ENCODE results near the gene NR2E3. TPM values are rescaled to one million over a fixed set of nuclear protein-coding genes. Genes with fewer than 3 reads are reported as not detected.
"Not testable (repeated sequence)": the region's sequence is repeated elsewhere in the genome, so short reads cannot be mapped to it uniquely, and the experiment has no call there.

NR2E3 gene
- total RNA-seq, 2 experiments from 2014 or later = not detected

DNA sequence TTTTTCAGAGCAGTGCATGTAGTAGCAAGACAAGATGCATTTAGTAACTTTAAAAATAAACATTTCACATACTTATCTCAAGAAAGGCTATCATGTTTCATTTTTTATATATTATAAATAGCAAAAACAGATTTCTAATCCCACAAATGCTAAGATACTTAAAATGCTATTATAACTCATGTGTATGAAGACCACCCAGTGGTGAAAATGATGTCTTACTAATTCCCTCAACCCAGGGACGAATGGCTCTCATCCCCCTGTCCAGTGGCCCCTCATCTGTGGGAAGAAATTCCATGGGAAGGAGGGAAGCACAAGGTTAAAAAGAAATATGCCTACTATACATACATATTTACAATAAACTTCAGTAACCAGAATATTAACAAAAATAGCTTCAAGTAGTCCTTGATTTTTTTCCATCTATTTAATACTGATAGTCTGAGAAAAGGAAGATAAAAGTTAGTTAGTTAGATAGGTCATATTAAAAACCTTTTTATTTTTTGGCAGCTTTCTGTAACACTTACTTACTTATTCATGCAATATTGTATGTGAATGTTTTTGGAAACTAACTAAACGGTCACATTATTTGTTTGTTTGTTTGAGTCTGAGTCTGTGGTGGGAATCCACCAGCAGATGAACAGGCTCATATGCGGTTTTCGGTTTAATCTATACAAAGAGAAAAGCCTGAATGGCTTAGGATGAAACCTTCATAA, 14.8 kb downstream of the NR2E3 start:
- no peaks in the 10 kb centered on the region for H3K4me1 Mint-ChIP-seq (ENCODE audit: low read depth)
- intact Hi-C loops (cut with micrococcal nuclease) = no loop called here
- H3K27ac Mint-ChIP-seq = no peak overlapping the region
- H3K36me3 Mint-ChIP-seq = peaks cover 84% of the 10 kb centered on the region
- no peak for DNase-seq
- peaks cover 43% of the 10 kb centered on the region for H3K9me3 Mint-ChIP-seq
- no peaks in the 10 kb centered on the region for H3K27me3 Mint-ChIP-seq
- POLR2A ChIA-PET = no interaction called here
- CTCF ChIA-PET = interaction anchor here (1.5 kb wide), 1 partner anchor 23 kb away, joined by 4 read pairs; no protein-coding TSS in a partner anchor
- no peak overlapping the region for H3K4me3 Mint-ChIP-seq

DNA sequence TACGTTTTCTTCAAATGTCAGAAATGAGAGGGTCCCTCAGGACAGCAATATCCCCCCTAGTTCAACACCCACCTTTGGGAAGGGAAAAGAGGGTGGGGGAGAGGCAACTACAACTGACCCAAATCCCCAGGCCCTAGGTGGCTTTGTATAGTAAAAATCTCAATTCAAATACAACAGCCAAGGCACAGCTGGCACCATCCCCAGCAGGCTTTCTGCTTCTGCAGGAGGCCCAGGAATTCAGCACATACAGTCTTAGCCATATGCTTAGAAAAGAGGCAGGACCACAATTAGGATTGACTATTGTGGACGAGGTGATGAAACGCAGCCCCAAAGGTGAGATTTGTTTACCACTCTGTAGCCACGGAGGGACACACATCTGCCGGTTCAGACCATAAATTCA, 15.8 kb downstream of the NR2E3 start:
- Mint-ChIP-seq H3K27me3 (no peaks in the 10 kb centered on the region), H3K4me3 (no peak overlapping the region), H3K9me3 (peaks cover 36% of the 10 kb centered on the region), H3K4me1 (ENCODE audit: low read depth) (no peaks in the 10 kb centered on the region), H3K36me3 (peaks cover 88% of the 10 kb centered on the region), H3K27ac (no peak overlapping the region)
- intact Hi-C loops (cut with micrococcal nuclease) = no loop called here
- CTCF ChIA-PET = interaction anchor here (1.5 kb wide), 1 partner anchor 24 kb away, joined by 4 read pairs; no protein-coding TSS in a partner anchor
- POLR2A ChIA-PET = no interaction called here
- DNase-seq = no peak

DNA sequence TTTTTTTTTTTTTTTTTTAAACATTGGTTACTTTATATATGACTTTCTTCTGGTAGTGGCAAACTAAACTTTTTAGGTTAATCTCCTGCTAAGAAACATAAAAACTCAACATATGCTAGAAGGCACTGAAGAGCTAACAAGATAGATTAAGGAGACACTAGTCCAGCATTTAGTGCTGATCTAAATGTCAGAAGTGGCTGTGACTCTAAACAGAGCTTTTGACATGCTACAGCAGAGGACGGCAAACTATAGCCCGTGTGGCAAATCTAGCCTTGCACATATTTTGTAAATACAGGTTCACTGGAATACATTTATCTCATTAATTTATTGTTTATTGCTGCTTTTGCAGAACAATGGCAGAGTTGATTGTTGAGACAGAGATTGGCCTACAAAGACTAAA, 20.6 kb downstream of the NR2E3 start:
- Mint-ChIP-seq H3K36me3 (peaks cover 51% of the 10 kb centered on the region), H3K27me3 (no peaks in the 10 kb centered on the region), H3K4me1 (ENCODE audit: low read depth) (no peaks in the 10 kb centered on the region), H3K27ac (no peak overlapping the region), H3K4me3 (no peak overlapping the region), H3K9me3 (peaks cover 4% of the 10 kb centered on the region)
- CTCF ChIA-PET = no interaction called here
- intact Hi-C loops (cut with micrococcal nuclease) = no loop called here
- no peak for DNase-seq
- POLR2A ChIA-PET = no interaction called here

DNA sequence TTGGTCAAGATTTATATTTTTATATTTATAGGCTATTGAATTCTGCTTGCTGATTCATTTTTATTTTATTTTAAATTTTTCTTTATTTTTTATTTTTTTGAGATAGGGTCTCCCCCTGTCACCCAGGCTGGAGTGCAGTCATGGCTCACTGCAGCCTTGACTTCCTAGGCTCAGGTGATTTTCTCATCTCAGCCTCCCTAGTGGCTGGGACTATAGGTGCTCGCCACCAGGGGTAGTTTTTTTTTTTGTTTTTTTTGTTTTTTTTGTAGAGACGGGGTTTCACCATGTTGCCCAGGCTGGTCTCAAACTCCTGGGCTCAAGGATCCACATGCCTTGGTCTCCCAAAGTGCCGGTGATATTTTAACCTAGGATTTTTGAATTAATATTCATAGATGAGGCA, 31.2 kb downstream of the NR2E3 start:
- Mint-ChIP-seq H3K4me3 (no peak overlapping the region), H3K36me3 (peaks cover 13% of the 10 kb centered on the region), H3K27ac (no peak overlapping the region), H3K27me3 (no peaks in the 10 kb centered on the region), H3K4me1 (ENCODE audit: low read depth) (peaks cover 5% of the 10 kb centered on the region), H3K9me3 (no peaks in the 10 kb centered on the region)
- intact Hi-C loops (cut with micrococcal nuclease) = no loop called here
- CTCF ChIA-PET = no interaction called here
- no peak for DNase-seq
- POLR2A ChIA-PET = no interaction called here

DNA sequence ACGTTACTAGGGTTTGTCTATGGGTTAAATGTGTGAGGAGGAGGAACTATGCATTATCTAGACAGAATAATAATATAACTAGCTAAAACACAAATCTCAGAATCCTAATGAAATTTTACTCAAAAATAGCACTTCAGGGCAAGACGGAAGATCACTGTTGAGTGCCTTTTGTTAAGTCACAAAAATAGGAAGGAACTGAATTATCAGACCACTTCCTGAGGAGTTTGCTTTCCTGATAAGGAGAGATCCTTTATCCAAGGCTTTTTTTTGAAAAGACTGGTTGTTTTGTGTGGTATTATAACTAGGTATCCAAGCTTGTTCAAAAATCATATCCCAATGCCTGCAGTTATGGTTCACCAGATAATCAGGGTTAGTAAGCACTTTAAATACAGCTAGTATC, 34.6 kb downstream of the NR2E3 start:
- H3K36me3 Mint-ChIP-seq = peaks cover 32% of the 10 kb centered on the region
- intact Hi-C loops (cut with micrococcal nuclease) = no loop called here
- DNase-seq = no peak
- H3K9me3 Mint-ChIP-seq = no peaks in the 10 kb centered on the region
- ChIA-PET CTCF (no interaction called here), POLR2A (no interaction called here)
- peaks cover under 1% of the 10 kb centered on the region for H3K4me1 Mint-ChIP-seq (ENCODE audit: low read depth)
- H3K27ac Mint-ChIP-seq = no peak overlapping the region
- no peak overlapping the region for H3K4me3 Mint-ChIP-seq
- H3K27me3 Mint-ChIP-seq = no peaks in the 10 kb centered on the region

DNA sequence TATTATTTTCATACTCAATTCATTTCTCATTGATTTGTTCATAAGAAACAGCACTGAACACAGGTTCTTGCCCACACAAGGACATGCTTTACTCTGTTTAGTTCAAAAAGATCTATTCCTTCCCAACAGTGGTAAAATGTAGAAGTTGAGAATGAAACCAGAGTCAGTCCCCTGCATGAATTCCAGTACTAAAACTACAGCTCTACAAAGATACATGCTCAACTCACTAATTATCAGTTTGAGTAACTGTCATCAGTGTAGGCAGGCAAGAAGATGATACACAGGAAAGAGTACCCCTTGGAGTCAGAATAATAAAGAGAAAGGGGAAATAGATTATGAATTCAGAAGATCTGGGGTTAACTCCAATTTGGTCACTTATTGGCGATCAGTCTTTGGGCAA, 43.2 kb downstream of the NR2E3 start:
- no peaks in the 10 kb centered on the region for H3K27me3 Mint-ChIP-seq
- H3K36me3 Mint-ChIP-seq = peaks cover 19% of the 10 kb centered on the region
- H3K27ac Mint-ChIP-seq = peak overlapping the region; percentile 25
- peaks cover 7% of the 10 kb centered on the region for H3K4me1 Mint-ChIP-seq (ENCODE audit: low read depth)
- intact Hi-C loops (cut with micrococcal nuclease) = no loop called here
- ChIA-PET CTCF (no interaction called here), POLR2A (no interaction called here)
- no peak overlapping the region for H3K4me3 Mint-ChIP-seq
- DNase-seq = no peak
- H3K9me3 Mint-ChIP-seq = no peaks in the 10 kb centered on the region

DNA sequence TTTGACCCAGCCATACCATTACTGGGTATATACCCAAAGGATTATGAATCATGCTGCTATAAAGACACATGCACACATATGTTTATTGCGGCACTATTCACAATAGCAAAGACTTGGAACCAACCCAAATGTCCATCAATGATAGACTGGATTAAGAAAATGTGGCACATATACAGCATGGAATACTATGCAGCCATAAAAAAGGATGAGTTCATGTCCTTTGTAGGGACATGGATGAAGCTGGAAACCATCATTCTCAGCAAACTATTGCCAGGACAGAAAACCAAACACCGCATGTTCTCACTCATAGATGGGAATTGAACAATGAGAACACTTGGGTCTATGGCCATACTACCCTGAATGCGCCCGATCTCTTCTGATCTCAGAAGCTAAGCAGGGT, 47.9 kb downstream of the NR2E3 start:
- POLR2A ChIA-PET; H3K27ac Mint-ChIP-seq; H3K4me3 Mint-ChIP-seq; intact Hi-C loops (cut with micrococcal nuclease); CTCF ChIA-PET; H3K27me3 Mint-ChIP-seq; H3K4me1 Mint-ChIP-seq (ENCODE audit: low read depth); H3K9me3 Mint-ChIP-seq; DNase-seq: not testable (repeated sequence)
- H3K36me3 Mint-ChIP-seq = peaks cover 25% of the 10 kb centered on the region

Measured in activated CD4-positive, alpha-beta memory T cell treated with anti-CD3 and anti-CD28 coated beads for 36 hours (primary cell).